B cell (primary cell): ENCODE measurements around the gene HILPDA. TPM values are rescaled to one million over a fixed set of nuclear protein-coding genes. Genes with fewer than 3 reads are reported as not detected.

Experiments used
- ATAC-seq: fragments of 200-7000 bp; cut with Tn5 transposase; one replicate; pipeline ENCODE4 v1.10.0; 2021; ENCODE audit warnings: low read depth, mild to moderate bottlenecking, moderate number of reproducible peaks, moderate library complexity
- CTCF ChIA-PET: fragments of 350-600 bp; sonication (Branson Sonifier 250); formaldehyde crosslinking; loops from one replicate; lab custom pipeline; 2021; ENCODE audit warnings: antibody characterized with exemption, inconsistent platforms; lab: Charles Lee
- POLR2A ChIA-PET: fragments of 350-600 bp; sonication (Branson Sonifier 250); formaldehyde crosslinking; loops from one replicate; lab custom pipeline; 2021; ENCODE audit warnings: antibody characterized with exemption; lab: Charles Lee
- DNase-seq: peaks from one replicate; pipeline ENCODE4 v3.0.0; 2013
- H2AFZ ChIP-seq: 2 replicates; pipeline ENCODE4 v1.6.1; 2012; ENCODE audit warnings: mild to moderate bottlenecking, low read depth, low read length; ENCODE audit not compliant: insufficient read depth, poor library complexity, severe bottlenecking
- H3K27ac ChIP-seq, 2 donors: 1 replicate in 1 of 2; 2 replicates in 1 of 2; pipeline ENCODE4 v1.5.1; 2012 to 2013; ENCODE audit warnings: low read length in 2 of 2, mild to moderate bottlenecking in 2 of 2, moderate library complexity in 1 of 2
- H3K27me3 ChIP-seq, 4 experiments: fragments of 200-600 bp in 1 of 4; sonication (generic) in 1 of 4; replicated peaks in 1 of 4; 1 replicate in 2 of 4; 2 replicates in 2 of 4; pipeline versions ENCODE4 v1.6.1 to v1.7.0; 2013 to 2016; ENCODE audit warnings: low read length in 3 of 4, mild to moderate bottlenecking in 2 of 4, mixed read lengths in 1 of 4, moderate library complexity in 1 of 4; ENCODE audit not compliant: insufficient read depth in 4 of 4, control insufficient read depth in 3 of 4; ENCODE audit errors: control extremely low read depth in 1 of 4
- H3K36me3 ChIP-seq, 2 experiments: replicated peaks in 1 of 2; 1 replicate in 1 of 2; 2 replicates in 1 of 2; pipeline versions ENCODE4 v1.6.1 to v1.7.1; 2013; ENCODE audit warnings: low read length in 1 of 2; ENCODE audit not compliant: insufficient read depth in 2 of 2, control insufficient read depth in 1 of 2; ENCODE audit errors: control extremely low read depth in 1 of 2, extremely low read depth in 1 of 2
- H3K4me1 ChIP-seq, 2 donors: fragments of 200-600 bp in 1 of 2; sonication (generic) in 1 of 2; 1 replicate in 1 of 2; 2 replicates in 1 of 2; pipeline versions ENCODE4 v1.5.1 to v1.6.1; 2013 to 2017; ENCODE audit warnings: low read length in 2 of 2; ENCODE audit not compliant: control insufficient read depth in 2 of 2, insufficient read depth in 2 of 2
- H3K4me2 ChIP-seq: replicated peaks from 2 replicates; pipeline ENCODE3; 2012; ENCODE audit warnings: mild to moderate bottlenecking, low read depth, low read length; ENCODE audit not compliant: poor library complexity, severe bottlenecking
- H3K4me3 ChIP-seq, 5 experiments: fragments of 200-600 bp in 1 of 5; sonication (generic) in 1 of 5; 1 replicate in 3 of 5; 2 replicates in 2 of 5; pipeline versions ENCODE4 v1.5.1 to v1.7.0; 2011 to 2016; ENCODE audit warnings: low read length in 4 of 5, mild to moderate bottlenecking in 4 of 5, low read depth in 2 of 5, control low read depth in 1 of 5, moderate library complexity in 1 of 5; ENCODE audit not compliant: insufficient read depth in 1 of 5; ENCODE audit errors: control extremely low read depth in 1 of 5, extremely low read depth in 1 of 5
- H3K79me2 ChIP-seq: fragments of 200-600 bp; sonication (generic); one replicate; pipeline ENCODE4 v1.6.0; 2016; ENCODE audit warnings: low read length; ENCODE audit not compliant: control insufficient read depth, insufficient read depth
- H3K9ac ChIP-seq: fragments of 200-600 bp; sonication (generic); 2 replicates; pipeline ENCODE4 v1.6.1; 2017; ENCODE audit warnings: mild to moderate bottlenecking, low read length, moderate library complexity
- H3K9me3 ChIP-seq, 3 donors: one replicate each; pipeline versions ENCODE4 v1.6.1 to v1.7.1; 2013; ENCODE audit warnings: low read length in 2 of 3; ENCODE audit not compliant: control insufficient read depth in 2 of 3, insufficient read depth in 1 of 3; ENCODE audit errors: control extremely low read depth in 1 of 3
- H4K20me1 ChIP-seq: 2 replicates; pipeline ENCODE4 v1.6.0; 2012; ENCODE audit warnings: mild to moderate bottlenecking, low read length; ENCODE audit not compliant: insufficient read depth, control insufficient read depth, poor library complexity, severe bottlenecking
- H3K27ac Mint-ChIP-seq: one replicate; pipeline ENCODE4 v1.8.0; 2021; ENCODE audit warnings: mixed read lengths
- H3K27me3 Mint-ChIP-seq: one replicate; pipeline ENCODE4 v1.8.0; 2021; ENCODE audit warnings: mixed read lengths
- H3K4me1 Mint-ChIP-seq: one replicate; pipeline ENCODE4 v1.8.0; 2021; ENCODE audit warnings: mixed read lengths
- H3K4me3 Mint-ChIP-seq: one replicate; pipeline ENCODE4 v1.8.0; 2021; ENCODE audit warnings: mixed read lengths
- H3K9me3 Mint-ChIP-seq: one replicate; pipeline ENCODE4 v1.8.0; 2022; ENCODE audit warnings: mixed read lengths; ENCODE audit not compliant: insufficient read depth
- CTCF ChIP-seq: fragments of 200-600 bp; IDR thresholded peaks from one replicate; pipeline ENCODE4 v1.8.0; 2022; ENCODE audit warnings: antibody characterized with exemption, mild to moderate bottlenecking
- EZH2 ChIP-seq: IDR thresholded peaks from 2 replicates; pipeline ENCODE4 v1.6.1; 2012; ENCODE audit warnings: borderline replicate concordance, low read depth, mild to moderate bottlenecking, moderate library complexity, low read length; ENCODE audit not compliant: insufficient read depth, poor library complexity, severe bottlenecking
- WGBS: methylation state at CpG from one replicate; pipeline ENCODE4 v1.1.5; 2013; ENCODE audit warnings: missing lambda C conversion rate; ENCODE audit not compliant: insufficient coverage; 5-methylcytosine and 5-hydroxymethylcytosine counted together
- intact Hi-C: fragments of 100-400 bp; cut with micrococcal nuclease; formaldehyde crosslinking; loops from one replicate; pipeline ENCODE4 v1.10.0; 2022
- polyA plus RNA-seq: library from polyadenylated mRNA; depleted of rRNA; stranded (reverse); fragments of >200 nt; gene quantifications from 2 replicates; pipeline ENCODE4 v1.2.3, GENCODE V29; 2012
- total RNA-seq, 2 donors: library from RNA; stranded (reverse); fragments of 120-200 nt in 1 of 2; gene quantifications; 1 replicate in 1 of 2; 2 replicates in 1 of 2; pipeline versions ENCODE4 v1.2.3 to v1.2.4, GENCODE V29; 2013 to 2022

The HILPDA gene
- total and polyA plus RNA-seq, 2 donors (not counting 1 experiment from before 2014, with no cell fraction given): 6.5 to 10.1 TPM

GRCh38 chr7:128450913-128451312 is 4.8 kb upstream of the HILPDA start:
- POLR2A ChIA-PET: no interaction called here

More at GRCh38 chr7:128450913-128451312, 4.8 kb upstream of the HILPDA start:
- H3K36me3 ChIP-seq: no peaks in the 10 kb centered on the region
- no peaks in the 10 kb centered on the region for H4K20me1 ChIP-seq
- DNase-seq (no peak), ATAC-seq (no peak)
- H3K4me3 ChIP-seq: no peak overlapping the region
- H3K9ac ChIP-seq: no peak overlapping the region
- Mint-ChIP-seq H3K4me1 (peaks cover 7% of the 10 kb centered on the region), H3K4me3 (no peak overlapping the region), H3K27ac (no peak overlapping the region), H3K27me3 (no peaks in the 10 kb centered on the region), H3K9me3 (no peaks in the 10 kb centered on the region)
- intact Hi-C loops: loop anchor here (10.0 kb wide), 1 partner anchor 284 kb away; the partner anchor contains the start of gene CALU
- WGBS: no CpG with 5 or more reads among the region's 5 CpGs
- H3K27ac ChIP-seq: no peak overlapping the region
- TF ChIP-seq CTCF (no peak), EZH2 (no peak)
- no peaks in the 10 kb centered on the region for H3K27me3 ChIP-seq
- CTCF ChIA-PET: interaction anchor here (1.4 to 7.8 kb wide), 3 partner anchors 8 to 24 kb away, joined by 3 to 141 read pairs (median 5); no protein-coding TSS in a partner anchor
- peaks cover 2% of the 10 kb centered on the region for H3K79me2 ChIP-seq
- no peak overlapping the region for H3K4me2 ChIP-seq
- H2AFZ ChIP-seq: no peak overlapping the region
- H3K4me1 ChIP-seq: peaks cover 6 to 7% of the 10 kb centered on the region in 2 donors
- no peaks in the 10 kb centered on the region for H3K9me3 ChIP-seq
